NT2/D1 (cell line): ENCODE results near the gene NCOR1.
A peak's percentile ranks its signal among the peaks of the same experiment; 100 is the strongest.

Experiments
- DNase-seq: peaks from one replicate; pipeline ENCODE4 v3.0.0-alpha.2; 2011; ENCODE audit warnings: low read depth, low spot score
- H3K27me3 ChIP-seq: 2 replicates; pipeline ENCODE4 v1.6.0; 2011; ENCODE audit warnings: mild to moderate bottlenecking; ENCODE audit not compliant: insufficient read length, insufficient read depth
- H3K36me3 ChIP-seq: 2 replicates; pipeline ENCODE4 v1.6.1; 2011; ENCODE audit warnings: mild to moderate bottlenecking, low read length, mixed read lengths; ENCODE audit not compliant: insufficient read depth, insufficient read length
- H3K4me1 ChIP-seq: 2 replicates; pipeline ENCODE4 v1.5.1; 2011; ENCODE audit not compliant: insufficient read depth, insufficient read length
- H3K4me3 ChIP-seq: 2 replicates; pipeline ENCODE4 v1.5.1; 2011; ENCODE audit warnings: low read depth; ENCODE audit not compliant: insufficient read length
- H3K9ac ChIP-seq: 2 replicates; pipeline ENCODE4 v1.6.0; 2011; ENCODE audit warnings: low read depth; ENCODE audit not compliant: insufficient read length
- H3K9me3 ChIP-seq: 2 replicates; pipeline ENCODE4 v1.5.1; 2011; ENCODE audit warnings: mild to moderate bottlenecking, low read length; ENCODE audit not compliant: insufficient read depth
- SUZ12 ChIP-seq: IDR thresholded peaks from 2 replicates; pipeline ENCODE4 v1.6.1; 2011; ENCODE audit not compliant: insufficient read length, insufficient read depth; ENCODE audit errors: extremely low read depth
- YY1 ChIP-seq: IDR thresholded peaks from 2 replicates; pipeline ENCODE4 v1.6.1; 2011; ENCODE audit not compliant: insufficient read length, insufficient read depth
- ZNF274 ChIP-seq: IDR thresholded peaks from 2 replicates; pipeline ENCODE4 v1.6.1; 2011; ENCODE audit warnings: mild to moderate bottlenecking, low read depth, low read length

The NCOR1 gene

GRCh38 chr17:15999974-16000827, 215.1 kb downstream of the NCOR1 start:
- Histone ChIP-seq H3K9me3 (peaks cover 24% of the 10 kb centered on the region), H3K9ac (peak overlapping the region; percentile 93), H3K36me3 (peaks cover 55% of the 10 kb centered on the region), H3K4me3 (peak overlapping the region; percentile 86), H3K4me1 (no peaks in the 10 kb centered on the region), H3K27me3 (no peaks in the 10 kb centered on the region)
- no peak for DNase-seq
- TF ChIP-seq YY1 (no peak), SUZ12 (no peak), ZNF274 (no peak)

GRCh38 chr17:15999141-15999973, 216.0 kb downstream of the NCOR1 start, which contains the start of the genes TTC19 and ZSWIM7:
TTC19 (plus strand) TSS chr17:15999824; CDS start chr17:15999849, 25 bp downstream.
ZSWIM7 (minus strand) TSS chr17:15999704; CDS start chr17:15999594, 110 bp downstream.
- Histone ChIP-seq H3K9me3 (peaks cover 24% of the 10 kb centered on the region), H3K4me1 (no peaks in the 10 kb centered on the region), H3K4me3 (peak within 1 kb of the TSS; percentile 86), H3K9ac (peak within 1 kb of the TSS; percentile 93), H3K27me3 (no peaks in the 10 kb centered on the region), H3K36me3 (peaks cover 50% of the 10 kb centered on the region)
- DNase-seq = peak; percentile 91
- peak; percentile 27 for TF ChIP-seq YY1
- TF ChIP-seq ZNF274 = no peak

GRCh38 chr17:15998031-15998562, 217.2 kb downstream of the NCOR1 start:
- no peak overlapping the region for H3K4me3 ChIP-seq
- no peaks in the 10 kb centered on the region for H3K4me1 ChIP-seq
- peaks cover 41% of the 10 kb centered on the region for H3K36me3 ChIP-seq
- no peak for DNase-seq
- H3K9ac ChIP-seq = no peak overlapping the region
- H3K9me3 ChIP-seq = peaks cover 24% of the 10 kb centered on the region
- TF ChIP-seq SUZ12 (no peak), YY1 (no peak), ZNF274 (no peak)
- H3K27me3 ChIP-seq = no peaks in the 10 kb centered on the region

- no peaks in the 10 kb centered on the region for H3K4me1 ChIP-seq
- no peak for DNase-seq
- no peak overlapping the region for H3K9ac ChIP-seq
- TF ChIP-seq SUZ12 (no peak), YY1 (no peak), ZNF274 (no peak)
- H3K9me3 ChIP-seq = peaks cover 7% of the 10 kb centered on the region
- peaks cover 29% of the 10 kb centered on the region for H3K36me3 ChIP-seq
- no peaks in the 10 kb centered on the region for H3K27me3 ChIP-seq
- no peak overlapping the region for H3K4me3 ChIP-seq
Measured at GRCh38 chr17:15996322-15996721, 219.0 kb downstream of the NCOR1 start.

- no peaks in the 10 kb centered on the region for H3K4me1 ChIP-seq
- no peak overlapping the region for H3K9ac ChIP-seq
- no peak for TF ChIP-seq SUZ12
- TF ChIP-seq ZNF274 = no peak
- TF ChIP-seq YY1 = no peak
- peaks cover 16% of the 10 kb centered on the region; the same call in 1 of the 2 replicates for H3K9me3 ChIP-seq
- no peak for DNase-seq
- peaks cover 57% of the 10 kb centered on the region for H3K36me3 ChIP-seq
- no peaks in the 10 kb centered on the region for H3K27me3 ChIP-seq
- H3K4me3 ChIP-seq = no peak overlapping the region
Measured at GRCh38 chr17:15981646-15982580, 233.4 kb downstream of the NCOR1 start.

GRCh38 chr17:15981208-15981607, 234.1 kb downstream of the NCOR1 start:
- no peak overlapping the region for H3K4me3 ChIP-seq
- no peak for DNase-seq
- TF ChIP-seq SUZ12 (no peak), YY1 (no peak), ZNF274 (no peak)
- H3K9ac ChIP-seq = no peak overlapping the region
- H3K27me3 ChIP-seq = no peaks in the 10 kb centered on the region
- H3K36me3 ChIP-seq = peaks cover 58% of the 10 kb centered on the region
- H3K4me1 ChIP-seq = no peaks in the 10 kb centered on the region
- peaks cover 16% of the 10 kb centered on the region; the same call in 1 of the 2 replicates for H3K9me3 ChIP-seq
